Endothelial cell of umbilical vein (primary cell): Measurements from ENCODE around the gene METAP1. TPM values are rescaled to one million over a fixed set of nuclear protein-coding genes. Genes with fewer than 3 reads are reported as not detected.

ENCODE experiments used
- BruUV-seq: library from RNA; stranded (reverse); fragments of 400-500 nt; replicated peaks from 2 replicates; lab custom pipeline; 2021; lab: Mats Ljungman, UMichigan
- CTCF ChIA-PET: fragments of 300-600, 350-600 bp; sonication (Branson Sonifier 250); formaldehyde crosslinking; loops from one replicate; lab custom pipeline; 2021; ENCODE audit warnings: antibody characterized with exemption, inconsistent platforms; lab: Charles Lee
- POLR2A ChIA-PET: fragments of 300-600, 350-600 bp; sonication (Branson Sonifier 250); formaldehyde crosslinking; loops from one replicate; lab custom pipeline; 2021; ENCODE audit warnings: antibody characterized with exemption, inconsistent platforms; lab: Charles Lee
- DNase-seq: peaks from one replicate; pipeline ENCODE4 v3.0.0-alpha.2; 2011; ENCODE audit warnings: low read depth, low spot score
- FAIRE-seq: peaks from 2 replicates; lab custom pipeline; 2011; peaks lifted over from hg19 to GRCh38; lab: Jason Lieb, UNC
- H2AFZ ChIP-seq: 2 replicates; pipeline ENCODE4 v1.6.0; 2012; ENCODE audit warnings: low read depth, low read length, control low read depth, inconsistent platforms
- H3K27ac ChIP-seq: 2 replicates; pipeline ENCODE4 v1.5.1; 2011; ENCODE audit warnings: low read depth, mild to moderate bottlenecking, control low read depth, low read length, moderate library complexity; ENCODE audit not compliant: insufficient read depth
- H3K27me3 ChIP-seq, 2 experiments: 2 replicates each; pipeline versions ENCODE4 v1.6.0 to v1.6.1; 2011; ENCODE audit warnings: low read length in 2 of 2, mixed read lengths in 1 of 2; ENCODE audit not compliant: control insufficient read depth in 2 of 2, insufficient read depth in 2 of 2
- H3K36me3 ChIP-seq, 2 experiments: 2 replicates in 1 of 2; 3 replicates in 1 of 2; pipeline ENCODE4 v1.5.1; 2011; ENCODE audit warnings: low read length in 2 of 2, mild to moderate bottlenecking in 1 of 2, moderate library complexity in 1 of 2; ENCODE audit not compliant: control insufficient read depth in 2 of 2, insufficient read depth in 2 of 2; ENCODE audit errors: extremely low read depth in 1 of 2
- H3K4me1 ChIP-seq: 3 replicates; pipeline ENCODE4 v1.5.1; 2011; ENCODE audit warnings: mild to moderate bottlenecking, low read length; ENCODE audit not compliant: control insufficient read depth, insufficient read depth; ENCODE audit errors: extremely low read depth
- H3K4me2 ChIP-seq: 2 replicates; pipeline ENCODE4 v1.6.1; 2011; ENCODE audit warnings: low read length, control low read depth, mixed read lengths; ENCODE audit not compliant: insufficient read depth
- H3K4me3 ChIP-seq, 3 experiments: fragments of 200-600 bp in 1 of 3; sonication (generic), shearing (Covaris generic) in 1 of 3; replicated peaks in 1 of 3; 2 replicates each; pipeline ENCODE4 v1.5.1; 2011 to 2016; ENCODE audit warnings: control low read depth in 3 of 3, low read length in 3 of 3, mild to moderate bottlenecking in 2 of 3, inconsistent platforms in 1 of 3, low read depth in 1 of 3, moderate library complexity in 1 of 3; ENCODE audit not compliant: insufficient read depth in 1 of 3
- H3K79me2 ChIP-seq: 2 replicates; pipeline ENCODE4 v1.6.0; 2012; ENCODE audit warnings: low read length, inconsistent platforms; ENCODE audit not compliant: control insufficient read depth, insufficient read depth
- H3K9ac ChIP-seq: replicated peaks from 2 replicates; pipeline ENCODE3; 2011; ENCODE audit warnings: low read length, control low read depth; ENCODE audit not compliant: insufficient read depth; ENCODE audit errors: extremely low read depth
- H3K9me1 ChIP-seq: replicated peaks from 3 replicates; pipeline ENCODE4 v1.6.0; 2011; ENCODE audit warnings: mild to moderate bottlenecking, low read length; ENCODE audit not compliant: control insufficient read depth, insufficient read depth; ENCODE audit errors: extremely low read depth
- H3K9me3 ChIP-seq: replicated peaks from 2 replicates; pipeline ENCODE4 v1.5.1; 2012; ENCODE audit warnings: low read length, inconsistent platforms; ENCODE audit not compliant: control insufficient read depth, insufficient read depth
- H4K20me1 ChIP-seq: replicated peaks from 2 replicates; pipeline ENCODE3; 2011; ENCODE audit warnings: mild to moderate bottlenecking, low read length; ENCODE audit not compliant: control insufficient read depth, insufficient read depth; ENCODE audit errors: extremely low read depth
- CTCF ChIP-seq, 2 donors: IDR thresholded peaks; 1 replicate in 1 of 2; 2 replicates in 1 of 2; pipeline ENCODE4 v1.5.1; 2011; ENCODE audit warnings: low read length in 2 of 2, mild to moderate bottlenecking in 2 of 2, moderate library complexity in 2 of 2, control low read depth in 1 of 2, inconsistent platforms in 1 of 2, low read depth in 1 of 2; ENCODE audit not compliant: insufficient read depth in 1 of 2; ENCODE audit errors: extremely low read depth in 1 of 2
- EZH2 ChIP-seq: IDR thresholded peaks from 2 replicates; pipeline ENCODE4 v1.6.1; 2012; ENCODE audit warnings: borderline replicate concordance, low read depth, mild to moderate bottlenecking, moderate library complexity, low read length, inconsistent platforms; ENCODE audit not compliant: severe bottlenecking
- FOS ChIP-seq: IDR thresholded peaks from 2 replicates; pipeline ENCODE4 v1.6.1; 2011; ENCODE audit warnings: mild to moderate bottlenecking, low read length, moderate library complexity, borderline replicate concordance; ENCODE audit not compliant: insufficient read depth
- GATA2 ChIP-seq: IDR thresholded peaks from 2 replicates; pipeline ENCODE4 v1.7.0; 2011; ENCODE audit warnings: low read depth, mild to moderate bottlenecking, moderate library complexity, mixed read lengths, low read length; ENCODE audit not compliant: insufficient read length, insufficient read depth
- JUN ChIP-seq: IDR thresholded peaks from 2 replicates; pipeline ENCODE4 v1.6.1; 2011; ENCODE audit warnings: borderline replicate concordance, low read depth; ENCODE audit not compliant: insufficient read length, insufficient read depth
- MYC ChIP-seq: IDR thresholded peaks from one replicate; pipeline ENCODE4 v1.6.1; 2011; ENCODE audit warnings: mild to moderate bottlenecking, low read depth, low read length
- POLR2A ChIP-seq: IDR thresholded peaks from 2 replicates; pipeline ENCODE4 v1.6.1; 2012; ENCODE audit warnings: low read depth, mild to moderate bottlenecking, control low read depth, low read length
- POLR2AphosphoS5 ChIP-seq: IDR thresholded peaks from 2 replicates; pipeline ENCODE4 v1.6.1; 2012; ENCODE audit warnings: low read depth, mild to moderate bottlenecking, control low read depth, low read length, moderate library complexity; ENCODE audit not compliant: insufficient read depth
- dilution Hi-C: fragments of 300-500 bp; cut with MboI; formaldehyde crosslinking; loops from one replicate; pipeline ENCODE4 v1.15.0; 2019; ENCODE audit warnings: low sequenced_read_pairs; ENCODE audit not compliant: extremely low pct_ligation_motif_present
- intact Hi-C: fragments of 100-400 bp; cut with micrococcal nuclease; formaldehyde crosslinking; loops from one replicate; pipeline ENCODE4 v1.10.0; 2022
- polyA plus RNA-seq, 4 experiments: library from polyadenylated mRNA; depleted of rRNA in 3 of 4; stranded (reverse) in 3 of 4; unstranded in 1 of 4; fragments of >200 nt; gene quantifications; 2 replicates each; pipeline versions ENCODE4 v1.2.1 to v1.2.3, GENCODE V29; 2011 to 2012; ENCODE audit warnings: missing spikeins in 1 of 4
- total RNA-seq: library from RNA; stranded (reverse); gene quantifications from 2 replicates; pipeline ENCODE4 v1.2.3, GENCODE V29; 2021
- TF ChIP-seq, protein P1 (sequence below): IDR thresholded peaks from 2 replicates; pipeline ENCODE4 v1.6.1; 2011; ENCODE audit not compliant: insufficient read depth, insufficient read length

Gene METAP1
- total and polyA plus RNA-seq, 2 donors (not counting 3 experiments of a cell fraction or from before 2014, with no cell fraction given) = 26.4 to 39.8 TPM

GRCh38 chr4:99078336-99078735 lies 82.8 kb downstream of the METAP1 start:
- Histone ChIP-seq H3K4me1 (no peaks in the 10 kb centered on the region), H3K27ac (no peak overlapping the region), H3K4me2 (no peak overlapping the region), H3K9me1 (no peaks in the 10 kb centered on the region), H4K20me1 (no peaks in the 10 kb centered on the region), H3K27me3 (no peaks in the 10 kb centered on the region), H2AFZ (no peak overlapping the region), H3K79me2 (no peaks in the 10 kb centered on the region), H3K9me3 (no peaks in the 10 kb centered on the region), H3K9ac (no peak overlapping the region), H3K4me3 (no peak overlapping the region), H3K36me3 (peaks cover 17 to 18% of the 10 kb centered on the region in 2 experiments)
- dilution Hi-C loops = no loop called here
- FAIRE-seq (no peak), DNase-seq (no peak)
- TF ChIP-seq GATA2 (no peak), POLR2A (no peak), FOS (no peak), POLR2AphosphoS5 (no peak), JUN (no peak), CTCF (IDR thresholded peaks at IDR 0.05; ENCODE audit: extremely low read depth in 1 of 2, insufficient read depth in 1 of 2, low read depth in 1 of 2, low read length in 2 of 2) (no peak), MYC (no peak), EZH2 (no peak)
- TF ChIP-seq, protein P1, sequence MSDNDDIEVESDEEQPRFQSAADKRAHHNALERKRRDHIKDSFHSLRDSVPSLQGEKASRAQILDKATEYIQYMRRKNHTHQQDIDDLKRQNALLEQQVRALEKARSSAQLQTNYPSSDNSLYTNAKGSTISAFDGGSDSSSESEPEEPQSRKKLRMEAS = no peak
- BruUV-seq = no TSS peak
- POLR2A ChIA-PET = no interaction called here
- CTCF ChIA-PET = interaction anchor here (0.8 to 1.8 kb wide), 3 partner anchors 9 to 22 kb away, joined by 3 to 4 read pairs (median 3); no protein-coding TSS in a partner anchor
- intact Hi-C loops = no loop called here
